ENCODE measurements around the gene SLC28A1. TPM values are rescaled to one million over a fixed set of nuclear protein-coding genes. Genes with fewer than 3 reads are reported as not detected.

The SLC28A1 gene
- total and polyA plus RNA-seq, 11 donors: 0.14 to 2.9 (median 0.74) TPM; not detected in 1

DNA sequence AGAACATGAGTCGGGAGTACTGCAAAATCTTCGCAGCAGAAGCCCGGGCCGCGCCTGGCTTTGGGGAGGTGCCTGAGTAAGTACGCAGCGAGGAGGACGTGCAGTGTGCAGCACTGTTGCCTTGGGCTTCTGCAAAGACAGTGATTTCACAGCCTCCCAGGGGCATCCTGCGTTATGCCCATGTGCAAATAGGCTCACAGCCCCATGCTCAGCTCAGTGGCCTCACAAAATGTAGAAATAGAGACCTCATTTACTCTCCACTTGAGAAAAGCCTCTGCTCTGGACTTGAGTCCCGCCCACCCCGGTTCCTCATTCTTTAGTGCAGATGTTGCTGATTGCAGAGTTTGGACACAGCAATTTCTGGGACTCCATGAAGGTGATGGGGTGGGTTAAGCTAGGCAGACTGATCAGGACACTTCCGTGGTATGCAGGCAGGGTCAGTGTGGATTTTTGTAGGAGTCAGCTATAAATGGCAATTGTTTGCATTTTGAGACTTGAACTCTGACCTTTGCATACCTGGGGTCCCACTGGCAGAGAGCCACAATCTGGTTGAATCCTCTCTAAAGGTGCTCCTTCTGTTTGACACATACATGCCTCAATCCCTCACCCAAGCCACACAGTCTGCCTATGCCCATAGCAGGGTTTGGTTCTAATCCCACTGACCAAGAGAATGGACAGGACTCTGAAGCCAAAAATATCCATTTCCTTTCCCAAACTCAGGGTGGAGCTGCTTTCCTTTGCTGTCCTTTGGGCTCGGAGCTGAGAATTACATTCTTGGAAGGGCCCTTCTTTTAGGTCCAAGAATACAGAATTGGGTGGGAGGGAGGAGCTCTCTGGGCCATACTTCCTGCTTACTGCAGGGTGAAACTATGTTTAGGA lies 20.7 kb upstream of the SLC28A1 start:
- DNase-seq (peak in 1 of 5 donors; percentile 47), ATAC-seq (peak; percentile 24 to 40 (median 34))
- TF ChIP-seq POLR2A (IDR thresholded peaks at IDR 0.05): no peak
- TF ChIP-seq, protein P1, sequence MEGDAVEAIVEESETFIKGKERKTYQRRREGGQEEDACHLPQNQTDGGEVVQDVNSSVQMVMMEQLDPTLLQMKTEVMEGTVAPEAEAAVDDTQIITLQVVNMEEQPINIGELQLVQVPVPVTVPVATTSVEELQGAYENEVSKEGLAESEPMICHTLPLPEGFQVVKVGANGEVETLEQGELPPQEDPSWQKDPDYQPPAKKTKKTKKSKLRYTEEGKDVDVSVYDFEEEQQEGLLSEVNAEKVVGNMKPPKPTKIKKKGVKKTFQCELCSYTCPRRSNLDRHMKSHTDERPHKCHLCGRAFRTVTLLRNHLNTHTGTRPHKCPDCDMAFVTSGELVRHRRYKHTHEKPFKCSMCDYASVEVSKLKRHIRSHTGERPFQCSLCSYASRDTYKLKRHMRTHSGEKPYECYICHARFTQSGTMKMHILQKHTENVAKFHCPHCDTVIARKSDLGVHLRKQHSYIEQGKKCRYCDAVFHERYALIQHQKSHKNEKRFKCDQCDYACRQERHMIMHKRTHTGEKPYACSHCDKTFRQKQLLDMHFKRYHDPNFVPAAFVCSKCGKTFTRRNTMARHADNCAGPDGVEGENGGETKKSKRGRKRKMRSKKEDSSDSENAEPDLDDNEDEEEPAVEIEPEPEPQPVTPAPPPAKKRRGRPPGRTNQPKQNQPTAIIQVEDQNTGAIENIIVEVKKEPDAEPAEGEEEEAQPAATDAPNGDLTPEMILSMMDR (IDR thresholded peaks at IDR 0.05): peak in 10 of 12 donors; percentile 26 to 56 (median 42)
- no peaks in the 10 kb centered on the region for H3K27me3 ChIP-seq
- WGBS, 4 donors: 63 to 70% (median 65%) methylated on average over 11 to 13 of the region's 13 CpGs
- no peaks in the 10 kb centered on the region for H3K9me3 ChIP-seq
- intact Hi-C loops (cut with DNase I): loop anchor here in 9 of 10 donors (1.0 to 10.0 kb wide), 5 partner anchors 48 to 181 kb away; no protein-coding TSS in a partner anchor
- peaks cover 0 to 94% (median 51%) of the 10 kb centered on the region in 9 donors for H3K36me3 ChIP-seq
- peaks cover 0 to 37% (median 20%) of the 10 kb centered on the region in 12 donors for H3K4me1 ChIP-seq
- peak overlapping the region in 11 of 12 donors; percentile 30 to 81 (median 52) for H3K27ac ChIP-seq
- H3K4me3 ChIP-seq: peak overlapping the region in 6 of 12 donors; percentile 0 to 32 (median 17)

- ATAC-seq (peak; percentile 64 to 86 (median 83)), DNase-seq (peak in 3 of 5 donors; percentile 58 to 79 (median 64))
- Histone ChIP-seq H3K27ac (peak overlapping the region in 11 of 12 donors; percentile 30 to 81 (median 52)), H3K4me1 (peaks cover 0 to 37% (median 20%) of the 10 kb centered on the region in 12 donors), H3K36me3 (peaks cover 0 to 92% (median 51%) of the 10 kb centered on the region in 9 donors), H3K27me3 (no peaks in the 10 kb centered on the region), H3K9me3 (no peaks in the 10 kb centered on the region), H3K4me3 (peak overlapping the region in 6 of 12 donors; percentile 0 to 32 (median 17))
- intact Hi-C loops (cut with DNase I): loop anchor here in 9 of 10 donors (1.0 to 10.0 kb wide), 5 partner anchors 48 to 180 kb away; no protein-coding TSS in a partner anchor
- WGBS, 4 donors: 25 to 29% (median 27%) methylated on average over 7 of the region's 7 CpGs
- TF ChIP-seq, protein P1 (IDR thresholded peaks at IDR 0.05): no peak
- no peak for TF ChIP-seq POLR2A (IDR thresholded peaks at IDR 0.05)
Observed at GRCh38 chr15:84864444-84864795, 20.0 kb upstream of the SLC28A1 start.

GRCh38 chr15:84865074-84865569 lies 19.3 kb upstream of the SLC28A1 start:
- Histone ChIP-seq H3K4me3 (peak overlapping the region in 1 of 12 donors; percentile 32), H3K4me1 (peaks cover 0 to 37% (median 20%) of the 10 kb centered on the region in 12 donors), H3K27me3 (no peaks in the 10 kb centered on the region), H3K36me3 (peaks cover 0 to 91% (median 50%) of the 10 kb centered on the region in 9 donors), H3K27ac (peak overlapping the region in 6 of 12 donors; percentile 15 to 81 (median 42)), H3K9me3 (no peaks in the 10 kb centered on the region)
- ATAC-seq (no peak), DNase-seq (no peak)
- TF ChIP-seq, protein P1 (IDR thresholded peaks at IDR 0.05): no peak
- TF ChIP-seq POLR2A (IDR thresholded peaks at IDR 0.05): no peak
- intact Hi-C loops (cut with DNase I): loop anchor here in 2 of 10 donors (5.0 to 10.0 kb wide), 2 partner anchors 52 to 180 kb away; no protein-coding TSS in a partner anchor
- WGBS, 4 donors: 84 to 90% (median 89%) methylated on average over 5 of the region's 5 CpGs
